Tibial nerve (tissue), 4 donors: ENCODE data around the gene FAAP20. TPM values are rescaled to one million over a fixed set of nuclear protein-coding genes. Genes with fewer than 3 reads are reported as not detected.
A peak's percentile ranks its signal among the peaks of the same experiment; 100 is the strongest.

Source experiments
- DNase-seq, 2 donors: peaks; one replicate each; pipeline ENCODE4 v3.0.0-alpha.2; 2019; ENCODE audit warnings: low spot score in 2 of 2
- H3K27ac ChIP-seq, 4 donors: fragments of 200-600 bp; sonication (generic) in 3 of 4; one replicate each; pipeline ENCODE4 v1.5.1; 2017 to 2019; ENCODE audit warnings: mild to moderate bottlenecking in 1 of 4
- H3K27me3 ChIP-seq, 2 donors: fragments of 200-600 bp; sonication (generic) in 1 of 2; one replicate each; pipeline versions ENCODE4 v1.5.1 to v1.6.0; 2017 to 2019
- H3K36me3 ChIP-seq, 3 donors: fragments of 200-600 bp; sonication (generic); one replicate each; pipeline ENCODE4 v1.5.1; 2018 to 2019
- H3K4me1 ChIP-seq, 4 donors: fragments of 200-600 bp; sonication (generic) in 3 of 4; one replicate each; pipeline ENCODE4 v1.5.1; 2017 to 2019
- H3K4me3 ChIP-seq, 4 donors: fragments of 200-600 bp; sonication (generic) in 3 of 4; one replicate each; pipeline ENCODE4 v1.5.1; 2017 to 2019; ENCODE audit warnings: mild to moderate bottlenecking in 1 of 4, moderate library complexity in 1 of 4
- H3K9me3 ChIP-seq, 4 donors: fragments of 200-600 bp; sonication (generic) in 3 of 4; one replicate each; pipeline ENCODE4 v1.5.1; 2017 to 2019
- CTCF ChIP-seq, 5 experiments: fragments of 200-600 bp in 3 of 5; fragments of 450-650 bp in 2 of 5; sonication (generic) in 3 of 5; IDR thresholded peaks; one replicate each; pipeline ENCODE4 v1.5.1; 2016 to 2019; ENCODE audit warnings: antibody characterized with exemption in 5 of 5, mild to moderate bottlenecking in 3 of 5, moderate library complexity in 2 of 5
- EP300 ChIP-seq, 2 donors: sonication (generic); formaldehyde crosslinking; IDR thresholded peaks; one replicate each; pipeline ENCODE4 v1.6.1; 2017; ENCODE audit warnings: antibody characterized with exemption in 2 of 2, mild to moderate bottlenecking in 1 of 2
- POLR2A ChIP-seq, 2 donors: fragments of 450-650 bp; IDR thresholded peaks; one replicate each; pipeline ENCODE4 v1.6.1; 2017; ENCODE audit warnings: antibody characterized with exemption in 2 of 2, mild to moderate bottlenecking in 2 of 2, moderate library complexity in 2 of 2
- WGBS, 2 donors: methylation state at CpG; one replicate each; pipeline ENCODE4 v1.1.5; 2018; 5-methylcytosine and 5-hydroxymethylcytosine counted together
- total RNA-seq, 4 donors: library from RNA; depleted of rRNA; stranded (reverse); fragments of >200 nt; gene quantifications; one replicate each; pipeline ENCODE4 v1.1.0, GENCODE V29; 2016

The FAAP20 gene
- total RNA-seq, 4 donors from 2014 or later, result 32.8 to 60.9 (median 47.3) TPM

GRCh38 chr1:2230781-2231531 is 36.4 kb upstream of the FAAP20 start:
- Histone ChIP-seq H3K4me1 (peaks cover 3 to 66% (median 62%) of the 10 kb centered on the region in 4 donors), H3K27ac (peak overlapping the region; percentile 67 to 92 (median 82)), H3K4me3 (peak overlapping the region; percentile 40 to 88 (median 60)), H3K36me3 (no peaks in the 10 kb centered on the region), H3K27me3 (no peaks in the 10 kb centered on the region), H3K9me3 (no peaks in the 10 kb centered on the region)
- TF ChIP-seq POLR2A (IDR thresholded peaks at IDR 0.05) (no peak), CTCF (IDR thresholded peaks at IDR 0.05) (no peak), EP300 (IDR thresholded peaks at IDR 0.05) (no peak)
- DNase-seq, result no peak
- WGBS, 2 donors, result 5 to 7% methylated on average over 24 to 30 of the region's 30 CpGs

DNA sequence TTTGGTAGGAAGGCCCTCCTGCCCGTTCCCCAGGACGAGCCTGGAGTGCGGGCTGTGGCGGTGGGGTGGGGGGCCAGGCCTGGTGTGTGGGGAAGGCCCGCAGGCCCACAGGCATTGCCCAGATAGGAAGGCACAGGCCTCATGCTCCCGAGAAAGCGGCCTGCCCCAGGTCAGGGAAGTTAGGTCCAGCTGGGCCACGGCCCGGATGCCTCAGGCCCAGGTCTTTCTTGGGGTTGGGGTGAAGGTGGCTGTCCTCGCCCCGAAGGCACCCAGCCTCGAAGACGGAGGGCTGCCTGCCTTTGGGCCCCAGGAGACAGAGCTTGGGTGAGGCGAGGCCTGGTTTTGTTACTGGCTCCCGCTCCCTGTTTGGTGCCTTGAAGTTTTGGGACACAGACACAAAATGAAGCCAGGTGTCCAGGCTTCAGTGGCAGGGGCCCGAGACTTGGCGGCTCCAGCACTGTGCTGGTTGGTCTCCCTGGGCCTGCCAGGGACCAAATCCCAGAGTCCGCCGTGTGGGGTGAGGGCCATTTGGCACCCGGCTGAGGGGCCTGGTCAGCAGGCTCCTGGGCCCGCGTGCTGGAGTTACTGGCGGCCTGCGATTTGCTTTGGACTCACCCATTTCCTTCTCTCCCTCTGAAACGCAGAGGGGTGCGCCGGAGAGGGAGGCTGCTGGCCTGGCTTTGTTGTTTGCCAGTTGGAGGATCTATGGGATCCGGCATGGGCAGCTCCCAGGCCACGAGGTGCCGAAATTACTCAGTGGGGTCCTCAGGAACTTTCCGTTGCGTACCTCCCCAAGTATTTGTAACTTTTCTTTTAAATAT is 35.5 kb upstream of the FAAP20 start:
- TF ChIP-seq EP300 (IDR thresholded peaks at IDR 0.05) (peak in 1 of 2 donors; percentile 29), CTCF (IDR thresholded peaks at IDR 0.05) (no peak), POLR2A (IDR thresholded peaks at IDR 0.05) (peak in 1 of 2 donors; percentile 20)
- no peaks in the 10 kb centered on the region for H3K9me3 ChIP-seq
- no peaks in the 10 kb centered on the region for H3K27me3 ChIP-seq
- 2 to 16% methylated on average over 14 to 31 of the region's 32 CpGs for WGBS, 2 donors
- DNase-seq, result no peak
- no peaks in the 10 kb centered on the region for H3K36me3 ChIP-seq
- H3K4me1 ChIP-seq, result peaks cover 0 to 57% (median 53%) of the 10 kb centered on the region in 4 donors
- H3K27ac ChIP-seq, result peak overlapping the region; percentile 67 to 92 (median 82)
- peak overlapping the region; percentile 40 to 88 (median 60) for H3K4me3 ChIP-seq

DNA sequence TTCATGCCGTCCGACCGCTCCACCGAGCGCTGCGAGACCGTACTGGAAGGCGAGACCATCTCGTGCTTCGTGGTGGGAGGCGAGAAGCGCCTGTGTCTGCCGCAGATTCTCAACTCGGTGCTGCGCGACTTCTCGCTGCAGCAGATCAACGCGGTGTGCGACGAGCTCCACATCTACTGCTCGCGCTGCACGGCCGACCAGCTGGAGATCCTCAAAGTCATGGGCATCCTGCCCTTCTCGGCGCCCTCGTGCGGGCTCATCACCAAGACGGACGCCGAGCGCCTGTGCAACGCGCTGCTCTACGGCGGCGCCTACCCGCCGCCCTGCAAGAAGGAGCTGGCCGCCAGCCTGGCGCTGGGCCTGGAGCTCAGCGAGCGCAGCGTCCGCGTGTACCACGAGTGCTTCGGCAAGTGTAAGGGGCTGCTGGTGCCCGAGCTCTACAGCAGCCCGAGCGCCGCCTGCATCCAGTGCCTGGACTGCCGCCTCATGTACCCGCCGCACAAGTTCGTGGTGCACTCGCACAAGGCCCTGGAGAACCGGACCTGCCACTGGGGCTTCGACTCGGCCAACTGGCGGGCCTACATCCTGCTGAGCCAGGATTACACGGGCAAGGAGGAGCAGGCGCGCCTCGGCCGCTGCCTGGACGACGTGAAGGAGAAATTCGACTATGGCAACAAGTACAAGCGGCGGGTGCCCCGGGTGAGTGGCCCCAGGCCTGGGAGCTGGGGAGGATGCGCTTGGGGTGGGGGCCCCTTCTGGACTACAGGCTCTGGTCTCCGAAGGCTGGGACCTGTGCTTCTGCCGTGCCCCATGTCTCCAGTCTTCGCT is 34.7 kb upstream of the FAAP20 start:
- 1 to 4% methylated on average over 21 to 29 of the region's 77 CpGs for WGBS, 2 donors
- Histone ChIP-seq H3K27me3 (no peaks in the 10 kb centered on the region), H3K4me3 (peak overlapping the region; percentile 40 to 88 (median 60)), H3K9me3 (no peaks in the 10 kb centered on the region), H3K27ac (peak overlapping the region; percentile 67 to 92 (median 82)), H3K36me3 (no peaks in the 10 kb centered on the region), H3K4me1 (peaks cover 0 to 50% (median 45%) of the 10 kb centered on the region in 4 donors)
- TF ChIP-seq POLR2A (IDR thresholded peaks at IDR 0.05), result no peak
- peak in 1 of 5 experiments; percentile 12 for TF ChIP-seq CTCF (IDR thresholded peaks at IDR 0.05)
- peak in 1 of 2 donors; percentile 56 for TF ChIP-seq EP300 (IDR thresholded peaks at IDR 0.05)
- DNase-seq, result no peak

DNA sequence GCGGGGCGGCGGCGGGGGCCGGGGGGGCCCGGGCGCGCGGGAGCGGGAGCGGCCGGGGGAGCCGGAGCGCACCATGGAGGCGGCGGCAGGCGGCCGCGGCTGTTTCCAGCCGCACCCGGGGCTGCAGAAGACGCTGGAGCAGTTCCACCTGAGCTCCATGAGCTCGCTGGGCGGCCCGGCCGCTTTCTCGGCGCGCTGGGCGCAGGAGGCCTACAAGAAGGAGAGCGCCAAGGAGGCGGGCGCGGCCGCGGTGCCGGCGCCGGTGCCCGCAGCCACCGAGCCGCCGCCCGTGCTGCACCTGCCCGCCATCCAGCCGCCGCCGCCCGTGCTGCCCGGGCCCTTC is 34.1 kb upstream of the FAAP20 start:
- 1% methylated on average over 30 of the region's 50 CpGs; no CpG with 5 or more reads in 1 of the 2 donors for WGBS, 2 donors
- peak overlapping the region; percentile 40 to 88 (median 60) for H3K4me3 ChIP-seq

More for the DNA sequence above, 34.1 kb upstream of the FAAP20 start:
- peaks cover 0 to 44% (median 40%) of the 10 kb centered on the region in 4 donors for H3K4me1 ChIP-seq
- no peaks in the 10 kb centered on the region for H3K9me3 ChIP-seq
- peak overlapping the region; percentile 67 to 92 (median 82) for H3K27ac ChIP-seq
- no peaks in the 10 kb centered on the region for H3K27me3 ChIP-seq
- DNase-seq, result no peak
- H3K36me3 ChIP-seq, result no peaks in the 10 kb centered on the region
- TF ChIP-seq EP300 (IDR thresholded peaks at IDR 0.05) (no peak), POLR2A (IDR thresholded peaks at IDR 0.05) (no peak), CTCF (IDR thresholded peaks at IDR 0.05) (no peak)
